K562 (cell line): ENCODE data around the gene G2E3. TPM values are rescaled to one million over a fixed set of nuclear protein-coding genes. Genes with fewer than 3 reads are reported as not detected.
A peak's percentile ranks its signal among the peaks of the same experiment; 100 is the strongest.

Experiments used
- AFF4 ChIP-seq: sonication (generic); formaldehyde crosslinking; IDR thresholded peaks from 2 replicates; pipeline ENCODE4 v1.8.0; 2023; ENCODE audit warnings: mild to moderate bottlenecking, missing genetic modification reagents
- CXXC5 ChIP-seq: fragments of 250-450 bp; sonication (Bioruptor Pico); IDR thresholded peaks from 2 replicates; pipeline ENCODE4 v1.8.0; 2022; ENCODE audit warnings: inconsistent platforms, mild to moderate bottlenecking, moderate library complexity
- ERF ChIP-seq: fragments of 450-650 bp; formaldehyde crosslinking; IDR thresholded peaks from 2 replicates; pipeline ENCODE4 v1.4.0; 2020; ENCODE audit warnings: mild to moderate bottlenecking, mixed read lengths
- HSF4 ChIP-seq: fragments of 250-450 bp; sonication (Bioruptor Pico); IDR thresholded peaks from 2 replicates; pipeline ENCODE4 v2.1.2; 2022; ENCODE audit warnings: mild to moderate bottlenecking, moderate library complexity, borderline replicate concordance
- L3MBTL2 ChIP-seq: fragments of 450-650 bp; IDR thresholded peaks from 2 replicates; pipeline ENCODE4 v1.6.1; 2016; ENCODE audit warnings: mild to moderate bottlenecking, moderate library complexity
- MTA2 ChIP-seq: fragments of 450-650 bp; IDR thresholded peaks from 2 replicates; pipeline ENCODE4 v1.6.1; 2016; ENCODE audit warnings: low read depth
- PML ChIP-seq: IDR thresholded peaks from 2 replicates; pipeline ENCODE4 v1.6.1; 2012; ENCODE audit warnings: low read length, inconsistent platforms
- VEZF1 ChIP-seq: fragments of 200-800 bp; sonication (Bioruptor generic); IDR thresholded peaks from 2 replicates; pipeline ENCODE4 v1.6.1; 2017; ENCODE audit warnings: missing genetic modification characterization, missing compliant biosample characterization
- ZBTB11 ChIP-seq, 3 experiments: fragments of 200-800 bp in 1 of 3; fragments of 250-450 bp in 1 of 3; fragments of 450-650 bp in 1 of 3; sonication (Bioruptor Pico) in 1 of 3; sonication (Bioruptor generic) in 1 of 3; formaldehyde crosslinking in 1 of 3; IDR thresholded peaks; 2 replicates each; pipeline versions ENCODE4 v1.6.1 to v1.8.0; 2016 to 2022; ENCODE audit warnings: mild to moderate bottlenecking in 2 of 3, missing genetic modification characterization in 2 of 3, missing compliant biosample characterization in 1 of 3, moderate library complexity in 1 of 3
- ZKSCAN8 ChIP-seq: fragments of 200-800 bp; sonication (Bioruptor generic); IDR thresholded peaks from 2 replicates; pipeline ENCODE4 v1.6.1; 2016; ENCODE audit warnings: missing genetic modification characterization, missing compliant biosample characterization
- ZNF436 ChIP-seq: fragments of 250-450, 450-650 bp; sonication (Bioruptor Pico); formaldehyde crosslinking; IDR thresholded peaks from 2 replicates; pipeline ENCODE4 v1.7.0; 2020; ENCODE audit warnings: mild to moderate bottlenecking
- ZSCAN32 ChIP-seq: fragments of 450-650 bp; formaldehyde crosslinking; IDR thresholded peaks from 2 replicates; pipeline ENCODE4 v1.4.0; 2020; ENCODE audit warnings: mild to moderate bottlenecking, moderate library complexity
- polyA plus RNA-seq, 8 experiments: library from polyadenylated mRNA; depleted of rRNA in 4 of 8; stranded (reverse) in 5 of 8; unstranded in 3 of 8; fragments of >200 nt; fragmentation: Nextera tagmentation in 2 of 8; fragmentation: Illumina TruSeq in 1 of 8; extraction: Ambion mirVana in 2 of 8; extraction: Trizol in 1 of 8; gene quantifications; 2 replicates each; pipeline versions ENCODE4 v1.2.1 to v1.2.3, GENCODE V29; 2011 to 2014; ENCODE audit warnings: inconsistent platforms in 1 of 8, missing spikeins in 1 of 8
- total RNA-seq, 7 experiments: library from RNA; depleted of rRNA in 6 of 7; stranded (reverse); fragments of >200 nt in 6 of 7; fragmentation: Illumina TruSeq in 2 of 7; extraction: Trizol in 2 of 7; gene quantifications; 2 replicates each; pipeline versions ENCODE4 v1.2.1 to v1.2.3, GENCODE V29; 2011 to 2021; ENCODE audit warnings: low replicate concordance in 1 of 7

The G2E3 gene
- total and polyA plus RNA-seq, 9 of the 15 experiments (the other 6 are each of a cell fraction or from before 2014, with no cell fraction given): 9.8 to 53.5 (median 24.7) TPM

- peak; percentile 95 for TF ChIP-seq AFF4 (CRISPR knock-in tag)
- peak; percentile 28 to 82 (median 29); a peak in 4 of 6 replicates for TF ChIP-seq ZBTB11 (CRISPR knock-in tag; IDR thresholded peaks at IDR 0.05)
- no peak for TF ChIP-seq ZKSCAN8 (CRISPR knock-in tag)
- TF ChIP-seq ZSCAN32 (CRISPR knock-in tag): no peak
- TF ChIP-seq MTA2: peak; percentile 48; the same call in 1 of the 2 replicates
- 0 out of 2 replicates have a peak, but pooled peaks have one; percentile 58 for TF ChIP-seq ERF (CRISPR knock-in tag)
- TF ChIP-seq L3MBTL2: peak; percentile 40; the same call in 1 of the 2 replicates
- TF ChIP-seq PML: peak; percentile 83
- peak; percentile 93 for TF ChIP-seq ZNF436 (CRISPR knock-in tag)
- TF ChIP-seq CXXC5 (CRISPR knock-in tag): peak; percentile 60
- no peak for TF ChIP-seq HSF4 (CRISPR knock-in tag)
- peak; percentile 94 for TF ChIP-seq VEZF1 (CRISPR knock-in tag)
Measured at GRCh38 chr14:30621940-30622830, 63.2 kb downstream of the G2E3 start, which contains the start of gene SCFD1 (continued).
